Endothelial cell of umbilical vein (primary cell): Measurements from ENCODE around the gene SIRPA. TPM values are rescaled to one million over a fixed set of nuclear protein-coding genes. Genes with fewer than 3 reads are reported as not detected.

Source experiments
- BruUV-seq: library from RNA; stranded (reverse); fragments of 400-500 nt; replicated peaks from 2 replicates; lab custom pipeline; 2021; lab: Mats Ljungman, UMichigan
- CTCF ChIA-PET: fragments of 300-600, 350-600 bp; sonication (Branson Sonifier 250); formaldehyde crosslinking; loops from one replicate; lab custom pipeline; 2021; ENCODE audit warnings: antibody characterized with exemption, inconsistent platforms; lab: Charles Lee
- POLR2A ChIA-PET: fragments of 300-600, 350-600 bp; sonication (Branson Sonifier 250); formaldehyde crosslinking; loops from one replicate; lab custom pipeline; 2021; ENCODE audit warnings: antibody characterized with exemption, inconsistent platforms; lab: Charles Lee
- DNase-seq: peaks from one replicate; pipeline ENCODE4 v3.0.0-alpha.2; 2011; ENCODE audit warnings: low read depth, low spot score
- FAIRE-seq: peaks from 2 replicates; lab custom pipeline; 2011; peaks lifted over from hg19 to GRCh38; lab: Jason Lieb, UNC
- H2AFZ ChIP-seq: 2 replicates; pipeline ENCODE4 v1.6.0; 2012; ENCODE audit warnings: low read depth, low read length, control low read depth, inconsistent platforms
- H3K27ac ChIP-seq: 2 replicates; pipeline ENCODE4 v1.5.1; 2011; ENCODE audit warnings: low read depth, mild to moderate bottlenecking, control low read depth, low read length, moderate library complexity; ENCODE audit not compliant: insufficient read depth
- H3K27me3 ChIP-seq, 2 experiments: 2 replicates each; pipeline versions ENCODE4 v1.6.0 to v1.6.1; 2011; ENCODE audit warnings: low read length in 2 of 2, mixed read lengths in 1 of 2; ENCODE audit not compliant: control insufficient read depth in 2 of 2, insufficient read depth in 2 of 2
- H3K36me3 ChIP-seq, 2 experiments: 2 replicates in 1 of 2; 3 replicates in 1 of 2; pipeline ENCODE4 v1.5.1; 2011; ENCODE audit warnings: low read length in 2 of 2, mild to moderate bottlenecking in 1 of 2, moderate library complexity in 1 of 2; ENCODE audit not compliant: control insufficient read depth in 2 of 2, insufficient read depth in 2 of 2; ENCODE audit errors: extremely low read depth in 1 of 2
- H3K4me1 ChIP-seq: 3 replicates; pipeline ENCODE4 v1.5.1; 2011; ENCODE audit warnings: mild to moderate bottlenecking, low read length; ENCODE audit not compliant: control insufficient read depth, insufficient read depth; ENCODE audit errors: extremely low read depth
- H3K4me2 ChIP-seq: 2 replicates; pipeline ENCODE4 v1.6.1; 2011; ENCODE audit warnings: low read length, control low read depth, mixed read lengths; ENCODE audit not compliant: insufficient read depth
- H3K4me3 ChIP-seq, 3 experiments: fragments of 200-600 bp in 1 of 3; sonication (generic), shearing (Covaris generic) in 1 of 3; replicated peaks in 1 of 3; 2 replicates each; pipeline ENCODE4 v1.5.1; 2011 to 2016; ENCODE audit warnings: control low read depth in 3 of 3, low read length in 3 of 3, mild to moderate bottlenecking in 2 of 3, inconsistent platforms in 1 of 3, low read depth in 1 of 3, moderate library complexity in 1 of 3; ENCODE audit not compliant: insufficient read depth in 1 of 3
- H3K79me2 ChIP-seq: 2 replicates; pipeline ENCODE4 v1.6.0; 2012; ENCODE audit warnings: low read length, inconsistent platforms; ENCODE audit not compliant: control insufficient read depth, insufficient read depth
- H3K9ac ChIP-seq: replicated peaks from 2 replicates; pipeline ENCODE3; 2011; ENCODE audit warnings: low read length, control low read depth; ENCODE audit not compliant: insufficient read depth; ENCODE audit errors: extremely low read depth
- H3K9me1 ChIP-seq: replicated peaks from 3 replicates; pipeline ENCODE4 v1.6.0; 2011; ENCODE audit warnings: mild to moderate bottlenecking, low read length; ENCODE audit not compliant: control insufficient read depth, insufficient read depth; ENCODE audit errors: extremely low read depth
- H3K9me3 ChIP-seq: replicated peaks from 2 replicates; pipeline ENCODE4 v1.5.1; 2012; ENCODE audit warnings: low read length, inconsistent platforms; ENCODE audit not compliant: control insufficient read depth, insufficient read depth
- H4K20me1 ChIP-seq: replicated peaks from 2 replicates; pipeline ENCODE3; 2011; ENCODE audit warnings: mild to moderate bottlenecking, low read length; ENCODE audit not compliant: control insufficient read depth, insufficient read depth; ENCODE audit errors: extremely low read depth
- CTCF ChIP-seq, 2 donors: IDR thresholded peaks; 1 replicate in 1 of 2; 2 replicates in 1 of 2; pipeline ENCODE4 v1.5.1; 2011; ENCODE audit warnings: low read length in 2 of 2, mild to moderate bottlenecking in 2 of 2, moderate library complexity in 2 of 2, control low read depth in 1 of 2, inconsistent platforms in 1 of 2, low read depth in 1 of 2; ENCODE audit not compliant: insufficient read depth in 1 of 2; ENCODE audit errors: extremely low read depth in 1 of 2
- EZH2 ChIP-seq: IDR thresholded peaks from 2 replicates; pipeline ENCODE4 v1.6.1; 2012; ENCODE audit warnings: borderline replicate concordance, low read depth, mild to moderate bottlenecking, moderate library complexity, low read length, inconsistent platforms; ENCODE audit not compliant: severe bottlenecking
- FOS ChIP-seq: IDR thresholded peaks from 2 replicates; pipeline ENCODE4 v1.6.1; 2011; ENCODE audit warnings: mild to moderate bottlenecking, low read length, moderate library complexity, borderline replicate concordance; ENCODE audit not compliant: insufficient read depth
- GATA2 ChIP-seq: IDR thresholded peaks from 2 replicates; pipeline ENCODE4 v1.7.0; 2011; ENCODE audit warnings: low read depth, mild to moderate bottlenecking, moderate library complexity, mixed read lengths, low read length; ENCODE audit not compliant: insufficient read length, insufficient read depth
- JUN ChIP-seq: IDR thresholded peaks from 2 replicates; pipeline ENCODE4 v1.6.1; 2011; ENCODE audit warnings: borderline replicate concordance, low read depth; ENCODE audit not compliant: insufficient read length, insufficient read depth
- MAX ChIP-seq: IDR thresholded peaks from 2 replicates; pipeline ENCODE4 v1.6.1; 2011; ENCODE audit not compliant: insufficient read depth, insufficient read length
- MYC ChIP-seq: IDR thresholded peaks from one replicate; pipeline ENCODE4 v1.6.1; 2011; ENCODE audit warnings: mild to moderate bottlenecking, low read depth, low read length
- POLR2A ChIP-seq: IDR thresholded peaks from 2 replicates; pipeline ENCODE4 v1.6.1; 2012; ENCODE audit warnings: low read depth, mild to moderate bottlenecking, control low read depth, low read length
- POLR2AphosphoS5 ChIP-seq: IDR thresholded peaks from 2 replicates; pipeline ENCODE4 v1.6.1; 2012; ENCODE audit warnings: low read depth, mild to moderate bottlenecking, control low read depth, low read length, moderate library complexity; ENCODE audit not compliant: insufficient read depth
- dilution Hi-C: fragments of 300-500 bp; cut with MboI; formaldehyde crosslinking; loops from one replicate; pipeline ENCODE4 v1.15.0; 2019; ENCODE audit warnings: low sequenced_read_pairs; ENCODE audit not compliant: extremely low pct_ligation_motif_present
- intact Hi-C: fragments of 100-400 bp; cut with micrococcal nuclease; formaldehyde crosslinking; loops from one replicate; pipeline ENCODE4 v1.10.0; 2022
- polyA plus RNA-seq, 4 experiments: library from polyadenylated mRNA; depleted of rRNA in 3 of 4; stranded (reverse) in 3 of 4; unstranded in 1 of 4; fragments of >200 nt; gene quantifications; 2 replicates each; pipeline versions ENCODE4 v1.2.1 to v1.2.3, GENCODE V29; 2011 to 2012; ENCODE audit warnings: missing spikeins in 1 of 4
- total RNA-seq: library from RNA; stranded (reverse); gene quantifications from 2 replicates; pipeline ENCODE4 v1.2.3, GENCODE V29; 2021

SIRPA gene
- total and polyA plus RNA-seq, 2 donors (not counting 3 experiments of a cell fraction or from before 2014, with no cell fraction given), result 29.9 to 59.2 TPM

- H4K20me1 ChIP-seq, result no peaks in the 10 kb centered on the region
- H3K9me1 ChIP-seq, result no peaks in the 10 kb centered on the region
- no peak for FAIRE-seq
- H3K36me3 ChIP-seq, result no peaks in the 10 kb centered on the region
- H3K4me1 ChIP-seq, result no peaks in the 10 kb centered on the region
- H3K79me2 ChIP-seq, result no peaks in the 10 kb centered on the region
- H3K9me3 ChIP-seq, result no peaks in the 10 kb centered on the region
- no peak overlapping the region for H2AFZ ChIP-seq
- H3K9ac ChIP-seq, result no peak overlapping the region
- no peak for DNase-seq
- dilution Hi-C loops (no loop called here), intact Hi-C loops (no loop called here)
- ChIA-PET CTCF (interaction anchor here (1.2 kb wide), 1 partner anchor 72 kb away, joined by 3 read pairs; no protein-coding TSS in a partner anchor), POLR2A (no interaction called here)
- H3K4me2 ChIP-seq, result no peak overlapping the region
- H3K4me3 ChIP-seq, result no peak overlapping the region
- peaks cover 0 to 5% of the 10 kb centered on the region in 2 experiments for H3K27me3 ChIP-seq
- TF ChIP-seq EZH2 (no peak), FOS (no peak), MYC (no peak), MAX (no peak), CTCF (IDR thresholded peaks at IDR 0.05; ENCODE audit: extremely low read depth in 1 of 2, insufficient read depth in 1 of 2, low read depth in 1 of 2, low read length in 2 of 2) (no peak), JUN (no peak), POLR2A (no peak), POLR2AphosphoS5 (no peak), GATA2 (no peak)
- no TSS peak for BruUV-seq
- H3K27ac ChIP-seq, result no peak overlapping the region
Measured at GRCh38 chr20:1874450-1875182, 20.6 kb upstream of the SIRPA start.
